AG08395 (cell line): ENCODE data around the gene GNMT.

ENCODE experiments used
- DNase-seq: peaks from one replicate; pipeline ENCODE4 v3.0.0; 2012; ENCODE audit warnings: mixed read lengths, low spot score

Gene GNMT

DNA sequence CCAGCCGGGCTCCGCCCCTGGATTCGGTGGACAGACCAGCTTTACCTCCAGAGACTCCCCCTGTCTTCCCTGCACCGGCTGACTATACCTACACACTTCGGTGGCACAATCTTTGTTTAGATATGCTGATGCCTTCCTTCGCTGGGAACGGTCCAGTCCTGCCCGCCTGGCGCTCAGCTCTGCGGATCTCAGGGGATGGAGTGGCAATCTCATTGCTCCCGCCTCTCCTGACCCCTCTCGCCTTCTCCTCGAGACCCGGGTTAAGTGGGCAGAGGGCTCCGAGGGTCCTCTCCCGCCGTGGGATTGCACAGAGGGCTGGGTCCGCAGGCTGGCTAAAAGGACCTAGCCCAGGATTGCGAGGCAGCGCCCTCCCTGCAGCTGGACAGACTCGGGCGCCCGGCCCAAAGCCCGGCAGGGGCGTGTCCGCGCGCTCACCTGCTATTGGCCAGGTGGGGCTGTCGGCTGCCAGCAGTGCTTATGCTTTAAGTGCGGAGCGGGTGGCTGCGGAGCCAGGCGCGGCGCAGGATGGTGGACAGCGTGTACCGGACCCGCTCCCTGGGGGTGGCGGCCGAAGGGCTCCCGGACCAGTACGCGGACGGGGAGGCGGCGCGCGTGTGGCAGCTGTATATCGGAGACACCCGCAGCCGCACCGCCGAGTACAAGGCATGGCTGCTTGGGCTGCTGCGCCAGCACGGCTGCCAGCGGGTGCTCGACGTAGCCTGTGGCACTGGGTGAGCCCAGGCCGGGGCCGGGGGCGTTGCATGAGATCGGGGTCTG lies at the start of gene GNMT:
Gene GNMT, plus strand, starts transcription at position 512 of the 777 bp plus-strand sequence. Its CDS starts 14 bp downstream, at position 526.
- peak; percentile 34 for DNase-seq

- DNase-seq, result no peak
Measured at GRCh38 chr6:42911171-42912021, 49.2 kb upstream of the GNMT start.

- no peak for DNase-seq
Measured at GRCh38 chr6:42914546-42914945, 46.0 kb upstream of the GNMT start.

- no peak for DNase-seq
Measured at GRCh38 chr6:42915732-42916131, 44.8 kb upstream of the GNMT start, which contains the start of gene PTCRA. PTCRA (plus strand) TSS chr6:42916053; CDS start chr6:42916070, 17 bp downstream.

DNA sequence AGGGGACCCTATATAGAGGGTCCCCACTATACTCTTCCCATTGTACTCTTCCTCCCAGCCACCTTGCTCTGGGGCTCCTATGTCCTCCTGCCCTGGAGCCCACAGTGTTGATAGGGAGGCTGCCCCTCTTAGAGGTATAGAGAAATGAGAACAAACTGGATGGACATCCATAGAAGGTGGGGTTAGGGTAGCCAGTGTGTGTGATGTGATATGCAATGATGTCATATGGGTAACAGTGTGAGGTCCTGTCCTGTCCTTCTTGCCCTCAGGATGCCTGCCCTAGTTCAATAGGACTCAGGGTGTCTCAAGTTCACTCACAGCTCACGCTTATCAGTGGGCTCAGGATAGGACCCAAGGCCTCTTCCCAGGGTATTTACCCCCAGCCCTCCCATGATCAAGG lies 44.3 kb upstream of the GNMT start:
- no peak for DNase-seq

DNA sequence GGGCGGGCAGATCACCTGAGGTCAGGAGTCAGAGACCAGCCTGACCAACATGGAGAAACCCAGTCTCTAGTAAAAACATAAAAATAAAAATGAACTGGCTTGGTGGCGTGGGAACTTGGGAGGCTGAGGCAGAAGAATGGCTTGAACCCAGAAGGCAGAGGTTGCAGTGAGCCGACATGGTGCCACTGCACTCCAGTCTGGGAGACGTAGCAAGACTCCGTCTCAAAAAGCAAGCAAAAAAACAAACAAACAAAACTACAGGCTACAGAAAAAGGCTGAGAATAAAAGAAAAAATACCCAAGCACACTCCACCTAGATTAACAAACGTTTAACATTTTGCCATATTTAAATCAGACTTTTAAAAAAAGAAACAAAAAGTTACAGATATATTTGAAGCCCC lies 38.8 kb upstream of the GNMT start:
- DNase-seq, result no peak

DNA sequence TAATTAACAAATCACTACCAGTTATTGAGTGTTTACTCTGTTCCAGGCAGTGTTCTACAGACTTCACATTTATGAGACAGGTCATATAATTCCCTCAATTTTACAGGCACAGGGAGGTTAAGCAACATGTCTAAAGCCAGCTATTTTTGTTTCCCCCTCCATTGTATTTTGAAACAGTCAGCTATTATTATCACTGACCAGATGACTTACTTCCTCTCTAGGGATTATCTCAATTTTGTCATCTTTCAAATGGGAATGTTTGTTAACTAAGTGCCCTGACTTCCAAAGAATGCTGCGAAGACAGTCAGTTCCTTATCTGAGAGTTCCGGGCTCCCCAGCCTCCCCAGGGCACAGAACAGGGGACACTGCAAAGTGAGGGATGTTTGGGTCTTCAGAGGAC lies 36.9 kb upstream of the GNMT start:
- peak; percentile 31 for DNase-seq

GRCh38 chr6:42925248-42925857 lies 35.2 kb upstream of the GNMT start:
- no peak for DNase-seq

- DNase-seq, result peak; percentile 95
Measured at GRCh38 chr6:42928986-42929820, 31.4 kb upstream of the GNMT start, which contains the start of gene CNPY3. CNPY3 (plus strand) TSS chr6:42929480; CDS start chr6:42929571, 91 bp downstream.

DNA sequence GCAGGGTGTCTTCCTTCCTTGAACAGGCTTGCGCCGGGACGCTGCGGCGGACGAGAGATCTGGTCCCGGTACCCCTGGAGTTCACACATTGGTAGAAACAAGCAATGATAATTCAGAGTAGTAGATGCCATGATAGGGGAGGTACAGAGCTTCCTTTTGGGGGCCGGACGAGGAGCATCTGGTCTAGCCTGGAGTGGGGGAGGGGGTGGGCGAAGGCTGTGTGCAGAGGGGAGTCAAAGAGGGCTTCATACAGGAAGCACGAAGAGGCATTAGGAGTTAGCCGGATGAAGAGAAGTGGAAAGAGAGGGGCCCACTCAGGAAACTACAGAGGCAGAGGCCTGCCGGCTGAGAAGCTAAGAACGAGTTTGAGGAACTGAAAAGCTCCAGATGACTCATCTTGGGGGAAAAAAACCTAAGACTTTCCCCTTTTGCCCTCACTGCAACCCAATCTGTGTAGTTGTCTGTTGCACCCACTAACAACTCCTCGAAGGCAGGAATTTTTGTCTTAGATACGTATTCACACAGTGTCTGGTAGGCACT lies 30.7 kb upstream of the GNMT start:
- peak; percentile 48 for DNase-seq

GRCh38 chr6:42932412-42932811 lies 28.1 kb upstream of the GNMT start:
- DNase-seq, result no peak

GRCh38 chr6:42933205-42933604 lies 27.3 kb upstream of the GNMT start:
- no peak for DNase-seq

DNA sequence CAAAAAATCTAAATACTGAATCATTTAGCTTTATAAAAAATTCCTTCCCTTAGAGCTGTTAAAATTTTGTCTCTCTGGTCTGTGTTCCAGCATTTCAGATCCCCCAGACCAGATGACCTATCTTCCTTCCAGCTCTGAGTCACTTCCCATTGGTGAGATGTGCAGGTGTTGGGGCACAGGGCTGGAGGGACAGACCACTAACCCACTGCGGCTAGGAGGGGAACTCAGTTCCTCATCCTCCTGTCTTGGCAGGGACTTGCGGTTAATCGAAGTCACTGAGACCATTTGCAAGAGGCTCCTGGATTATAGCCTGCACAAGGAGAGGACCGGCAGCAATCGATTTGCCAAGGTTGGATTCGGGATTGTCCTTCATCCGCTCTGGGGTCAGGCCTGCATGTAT lies 25.2 kb upstream of the GNMT start:
- DNase-seq, result no peak

GRCh38 chr6:42936398-42936797 lies 24.2 kb upstream of the GNMT start:
- DNase-seq, result no peak

GRCh38 chr6:42937548-42938427 lies 22.8 kb upstream of the GNMT start:
- DNase-seq, result no peak

GRCh38 chr6:42938428-42938796 lies 22.1 kb upstream of the GNMT start:
- no peak for DNase-seq

DNA sequence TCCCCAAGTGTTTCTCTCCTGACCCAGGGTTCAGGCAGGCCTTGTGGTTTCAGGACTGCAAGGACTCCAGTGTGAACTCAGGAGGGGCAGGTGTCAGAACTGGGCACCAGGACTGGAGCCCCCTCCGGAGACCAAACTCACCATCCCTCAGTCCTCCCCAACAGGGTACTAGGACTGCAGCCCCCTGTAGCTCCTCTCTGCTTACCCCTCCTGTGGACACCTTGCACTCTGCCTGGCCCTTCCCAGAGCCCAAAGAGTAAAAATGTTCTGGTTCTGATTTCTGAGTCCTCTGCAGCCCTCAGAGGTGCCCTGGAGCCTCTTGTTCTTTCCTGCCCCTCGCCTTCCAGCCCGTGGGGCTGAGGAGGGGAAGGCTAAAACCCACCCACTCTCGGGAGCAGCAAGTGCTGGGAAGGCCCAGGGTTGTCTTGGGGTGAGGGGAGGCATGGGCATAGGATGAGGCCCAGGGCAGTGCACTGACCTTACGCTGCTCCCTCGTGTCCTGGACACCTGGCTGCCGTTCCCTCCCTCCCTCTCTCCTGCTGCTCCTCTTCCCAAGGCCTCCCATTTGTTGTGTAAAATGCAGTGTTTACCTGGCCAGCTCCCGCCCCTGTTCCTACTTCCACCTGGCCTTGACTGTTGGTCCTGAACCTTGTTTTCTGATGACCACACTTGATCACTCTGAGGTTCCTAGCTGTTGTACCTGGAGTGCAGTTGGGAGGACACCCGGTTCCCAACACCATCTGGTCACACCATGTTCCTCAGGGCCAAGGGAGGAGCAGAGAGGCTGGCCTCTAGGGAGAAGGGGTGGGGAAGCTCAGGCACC lies 21.4 kb upstream of the GNMT start:
- DNase-seq, result no peak

DNA sequence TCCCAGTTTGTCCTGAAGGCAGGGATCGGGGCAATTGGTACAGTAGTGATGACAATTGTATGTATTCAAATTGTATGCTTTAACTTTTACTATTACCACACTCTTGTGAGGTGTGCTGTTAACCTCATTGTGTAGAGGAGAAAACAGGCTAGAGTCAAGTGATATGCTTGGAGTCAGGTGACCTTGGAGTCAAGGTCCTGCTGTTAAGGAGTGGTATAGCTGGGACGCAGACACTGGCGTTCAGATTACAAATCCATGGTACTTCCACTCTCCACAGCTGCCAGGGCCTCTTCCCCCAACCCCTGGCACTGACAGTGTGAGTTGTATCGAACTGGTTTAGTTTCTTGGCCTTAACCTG lies 20.8 kb upstream of the GNMT start:
- DNase-seq, result no peak

DNA sequence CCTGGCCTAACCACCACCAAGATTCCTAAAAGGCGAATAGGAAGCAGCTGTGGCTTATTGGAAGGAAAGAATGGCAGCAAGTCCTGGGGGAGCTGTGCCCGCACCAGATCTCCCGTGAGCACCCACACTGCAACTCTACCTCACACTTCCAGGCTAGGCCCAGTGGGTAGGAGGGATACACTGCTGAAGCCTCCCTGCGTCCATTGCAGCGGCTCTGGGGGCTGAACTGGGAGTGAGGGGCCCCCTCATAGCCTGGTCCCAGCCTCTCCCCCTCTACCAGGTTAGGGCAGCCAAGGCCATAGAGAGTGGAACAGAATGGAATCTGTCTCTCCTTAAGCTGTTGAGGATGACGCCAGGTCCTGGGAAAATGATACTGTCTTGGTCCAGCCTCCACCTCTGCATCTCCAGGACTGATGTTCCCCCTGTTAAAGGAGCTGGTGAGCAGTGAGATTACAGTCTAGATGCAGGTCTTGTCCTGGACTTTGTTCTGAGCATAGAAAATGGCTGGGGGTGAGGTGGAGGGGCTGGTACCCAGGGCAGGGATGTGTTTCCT lies 20.0 kb upstream of the GNMT start:
- DNase-seq, result no peak
